Activated T-cell treated with anti-CD3 and anti-CD28 coated beads, Interleukin-2, amount 50 U/mL, for 48 hours (primary cell): ENCODE data around the gene AP2A1.

Experiments
- DNase-seq, 2 experiments: peaks; one replicate each; pipeline ENCODE4 v3.0.0-alpha.2; 2020

Gene AP2A1

DNA sequence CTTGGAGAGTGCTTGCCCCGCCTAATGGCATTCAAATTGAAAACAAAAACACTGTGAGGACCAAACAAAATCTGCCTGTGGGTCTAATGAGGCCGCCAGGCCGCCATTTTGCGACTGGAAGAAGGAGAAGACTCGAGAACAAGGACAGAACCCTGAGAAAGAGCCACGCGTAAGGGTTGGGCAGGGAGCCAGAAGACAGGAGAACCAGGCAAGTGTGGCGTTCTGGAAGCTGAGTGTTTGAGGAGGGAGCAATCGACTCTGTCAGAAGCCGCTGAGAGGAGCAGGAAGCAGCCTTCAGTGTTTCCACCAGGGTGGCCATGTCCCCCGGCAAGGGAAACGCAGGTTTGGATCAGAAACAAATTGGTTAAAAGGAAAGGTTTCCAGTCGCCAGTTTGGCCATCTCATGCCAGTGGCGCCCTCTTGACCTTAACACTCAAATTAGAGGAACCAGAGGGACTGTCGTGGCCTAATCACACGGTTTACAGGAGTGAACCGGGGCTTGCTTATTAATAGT is 74.0 kb downstream of the AP2A1 start:
- no peak for DNase-seq

- no peak for DNase-seq
Observed at GRCh38 chr19:49843265-49843664, 76.5 kb downstream of the AP2A1 start.

DNA sequence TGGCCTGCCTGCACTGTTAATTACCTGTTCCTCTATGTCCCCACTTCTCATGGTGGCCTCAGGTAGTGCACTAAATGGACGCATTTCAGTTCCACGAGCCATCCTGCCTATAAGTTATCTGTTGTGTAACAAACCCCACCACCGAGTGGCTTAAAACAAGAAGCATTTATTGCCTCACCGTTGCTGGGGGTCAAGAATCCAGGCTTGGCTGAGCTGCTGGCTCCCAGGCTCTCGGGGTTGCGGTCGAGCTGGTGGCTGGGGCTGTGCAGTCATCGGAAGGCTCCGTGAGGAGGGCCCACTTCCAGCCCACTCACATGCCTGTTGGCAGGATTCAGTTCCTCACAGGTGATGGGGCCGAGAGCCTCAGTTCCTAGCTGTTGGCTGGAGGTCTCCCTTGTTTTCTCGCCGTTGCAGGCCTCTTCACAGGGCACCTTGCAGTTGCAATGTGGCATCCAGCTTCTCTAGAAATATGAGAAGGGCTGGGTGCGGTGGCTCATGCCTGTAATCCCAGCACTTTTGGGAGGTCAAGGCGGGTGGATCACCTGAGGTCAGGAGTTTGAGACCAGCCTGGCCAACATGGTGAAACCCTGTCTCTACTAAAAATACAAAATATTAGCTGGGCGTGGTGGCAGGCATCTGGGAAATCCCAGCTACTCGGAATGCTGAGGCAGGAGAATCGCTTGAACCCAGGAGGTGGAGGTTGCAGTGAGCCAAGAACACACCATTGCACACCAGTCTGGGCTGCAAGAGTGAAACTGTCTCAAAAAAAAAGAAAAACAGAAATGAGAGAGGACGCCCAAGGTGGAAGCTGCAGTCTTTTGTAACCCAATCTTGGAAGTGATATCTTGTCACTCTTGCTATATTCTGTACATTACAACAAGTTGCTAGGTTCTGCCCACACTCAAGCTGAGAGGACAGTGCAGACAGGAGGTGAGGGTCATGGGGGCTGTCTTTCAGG is 77.6 kb downstream of the AP2A1 start:
- no peak for DNase-seq

DNA sequence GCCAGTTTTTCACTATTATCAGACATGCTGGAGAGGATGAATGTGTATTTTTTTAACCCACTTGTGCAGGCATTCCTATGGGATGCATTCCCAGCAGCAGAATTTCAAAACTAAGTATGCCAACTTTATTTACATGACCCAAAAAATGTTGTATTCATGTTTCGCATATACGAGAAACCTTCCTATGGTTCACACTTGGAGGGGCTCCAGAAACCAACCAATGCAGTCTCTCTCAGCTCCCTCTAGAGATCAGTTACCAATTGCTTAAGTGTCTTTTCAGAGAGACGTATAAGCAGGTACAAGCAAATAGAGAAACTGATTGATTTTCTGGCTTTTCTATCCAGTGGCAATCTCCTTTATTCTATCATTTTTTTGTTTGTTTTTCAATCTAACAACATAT is 78.6 kb downstream of the AP2A1 start:
- DNase-seq = no peak

GRCh38 chr19:49846408-49846807 is 79.6 kb downstream of the AP2A1 start:
- no peak for DNase-seq

- peak; percentile 45 to 50 for DNase-seq
Observed at GRCh38 chr19:49847731-49848696, 81.2 kb downstream of the AP2A1 start.

DNA sequence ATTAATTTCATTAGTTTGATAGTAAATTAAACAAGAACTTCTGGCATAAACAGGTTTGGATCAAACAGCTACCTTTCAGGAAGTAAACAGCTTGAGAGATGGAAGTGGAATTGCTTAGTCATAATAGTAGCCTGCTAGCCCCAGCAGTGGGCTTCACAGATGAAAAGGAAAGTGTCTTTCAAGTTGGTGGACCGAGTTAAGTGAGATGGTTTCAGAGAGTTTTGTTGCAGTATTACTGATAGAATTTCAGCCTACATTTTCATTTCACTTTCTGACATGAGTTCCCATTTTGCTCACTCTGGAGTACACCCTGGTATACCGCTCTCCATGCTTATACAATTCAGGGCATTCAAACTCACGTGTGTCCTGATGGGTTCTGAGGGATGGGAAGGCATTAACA is 82.1 kb downstream of the AP2A1 start:
- DNase-seq = no peak

DNA sequence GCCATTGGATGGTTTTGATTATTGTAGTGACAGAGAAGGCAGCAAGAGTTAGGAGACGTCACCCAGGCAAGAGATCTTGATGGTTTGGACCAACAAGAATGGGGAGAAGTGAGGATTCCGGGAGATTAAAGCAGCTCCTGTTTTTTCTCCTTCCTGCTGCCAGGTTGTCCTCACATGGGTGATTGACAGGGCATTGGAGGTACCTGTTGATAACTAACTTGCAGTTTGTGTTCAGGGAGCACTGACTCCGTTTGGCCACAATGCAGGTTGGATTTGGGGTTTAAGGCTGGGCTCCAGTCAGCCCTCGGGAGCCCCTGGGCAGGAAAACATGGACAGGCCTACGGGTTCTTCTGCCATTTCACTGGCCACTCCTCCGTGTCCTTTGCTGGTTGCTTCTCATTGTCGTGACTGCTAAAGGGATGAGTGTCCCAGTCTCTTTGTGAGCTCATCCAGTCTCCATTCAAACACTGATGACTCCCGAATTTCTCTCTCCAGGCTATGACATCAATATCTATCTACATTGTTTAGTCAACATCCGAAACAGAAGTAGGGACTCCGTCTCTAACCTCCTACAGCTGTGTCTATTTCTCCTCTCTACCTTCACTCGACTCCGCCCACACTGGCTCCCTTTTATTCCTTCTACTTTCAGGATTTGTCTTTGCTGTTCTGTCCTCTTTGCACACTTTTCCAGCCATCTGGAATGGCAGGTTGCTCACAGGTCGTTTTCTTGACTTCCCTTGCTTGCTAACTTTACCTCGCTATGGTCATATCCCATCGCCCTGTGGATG is 82.8 kb downstream of the AP2A1 start:
- DNase-seq = no peak

DNA sequence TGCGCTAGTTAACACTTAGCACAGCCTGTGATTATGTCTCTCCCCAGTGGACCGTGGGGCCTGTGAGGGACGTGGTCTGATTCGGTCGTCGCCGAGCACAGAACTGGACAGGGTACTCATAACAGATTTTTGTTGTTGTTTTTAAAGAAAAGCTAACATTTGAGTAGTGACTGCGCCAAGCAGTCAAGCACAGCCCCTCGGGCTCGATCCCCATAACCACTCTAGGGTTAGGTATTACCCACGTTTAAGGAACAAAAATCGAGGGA is 83.4 kb downstream of the AP2A1 start:
- DNase-seq = peak in 1 of 2 experiments; percentile 42

DNA sequence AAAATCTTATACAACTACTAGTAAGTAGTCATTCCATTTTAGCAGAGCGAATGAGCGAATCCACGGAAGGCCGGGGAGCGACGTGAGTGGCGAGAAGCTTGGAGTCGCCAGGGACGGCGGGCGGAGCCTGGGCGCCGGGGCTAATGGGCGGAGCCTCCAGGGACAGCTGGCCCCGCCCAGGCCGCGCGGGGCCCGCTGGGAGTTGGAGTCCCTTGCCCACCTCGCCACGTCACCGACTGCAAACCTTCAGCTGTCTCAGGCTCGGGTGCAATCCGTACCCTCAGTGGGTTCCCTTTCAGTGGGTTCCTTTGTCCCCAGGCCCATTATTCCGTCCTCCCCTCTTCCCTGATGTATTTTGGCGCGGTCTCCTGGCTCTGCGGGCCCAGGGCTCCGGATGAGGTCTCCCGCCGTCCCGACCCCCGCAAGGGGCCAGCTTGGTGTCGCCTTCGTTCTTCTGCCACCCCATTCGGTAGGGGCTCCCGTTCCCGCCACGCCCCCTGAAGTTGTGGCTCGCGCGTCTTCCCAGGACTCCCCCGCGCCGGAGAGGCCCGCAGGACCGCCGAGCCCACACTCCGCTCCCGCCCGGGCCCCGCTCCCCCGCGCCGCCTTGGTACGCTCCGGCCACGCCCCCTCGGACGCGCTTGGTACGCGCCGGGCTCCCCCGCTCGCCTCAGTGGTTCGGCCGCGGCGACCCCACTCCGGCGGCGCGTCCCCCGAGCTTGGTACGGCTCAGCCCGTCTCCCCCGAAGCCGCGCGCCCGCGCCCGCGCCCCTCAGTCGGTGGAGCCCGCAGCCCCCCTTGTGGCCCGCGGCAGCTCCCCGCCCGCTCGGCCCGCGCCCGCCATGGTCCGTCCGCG is 83.9 kb downstream of the AP2A1 start, which contains the start of gene PTOV1:
PTOV1 (plus strand) TSS at position 673 of the 856 bp plus-strand sequence.
- peak; percentile 92 to 94 for DNase-seq

- DNase-seq = peak; percentile 37 to 51
Observed at GRCh38 chr19:49851456-49852259, 84.9 kb downstream of the AP2A1 start.

DNA sequence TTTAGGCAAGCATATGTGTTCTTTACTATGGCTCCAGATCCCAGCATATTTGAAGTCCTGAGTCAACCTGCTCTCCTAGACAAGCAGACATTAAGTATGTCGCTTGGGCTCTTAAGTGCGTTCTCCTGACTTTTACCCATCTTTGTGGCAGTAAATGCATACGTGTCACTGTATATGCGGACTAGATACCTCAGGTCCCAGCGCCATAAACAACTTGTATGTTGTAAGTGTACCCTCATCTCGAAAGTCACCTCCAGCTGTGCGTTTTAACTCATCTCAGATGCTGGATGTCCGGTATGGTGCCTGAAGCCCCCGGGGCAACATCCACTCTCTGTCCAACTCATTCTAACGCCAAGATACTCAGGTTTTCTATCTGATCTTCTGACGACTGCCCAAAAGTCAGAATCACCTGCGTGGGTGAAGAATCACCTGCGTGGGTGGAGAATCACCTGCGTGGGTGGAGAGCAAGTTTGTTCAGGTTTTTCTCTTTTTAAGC is 85.9 kb downstream of the AP2A1 start:
- DNase-seq = no peak

- peak in 1 of 2 experiments; percentile 25 for DNase-seq
Observed at GRCh38 chr19:49853852-49854377, 87.1 kb downstream of the AP2A1 start.

GRCh38 chr19:49854378-49855263 is 87.8 kb downstream of the AP2A1 start:
- DNase-seq = peak in 1 of 2 experiments; percentile 28

GRCh38 chr19:49855277-49855675 is 88.5 kb downstream of the AP2A1 start:
- no peak for DNase-seq

- DNase-seq = no peak
Observed at GRCh38 chr19:49855676-49856573, 89.1 kb downstream of the AP2A1 start.

DNA sequence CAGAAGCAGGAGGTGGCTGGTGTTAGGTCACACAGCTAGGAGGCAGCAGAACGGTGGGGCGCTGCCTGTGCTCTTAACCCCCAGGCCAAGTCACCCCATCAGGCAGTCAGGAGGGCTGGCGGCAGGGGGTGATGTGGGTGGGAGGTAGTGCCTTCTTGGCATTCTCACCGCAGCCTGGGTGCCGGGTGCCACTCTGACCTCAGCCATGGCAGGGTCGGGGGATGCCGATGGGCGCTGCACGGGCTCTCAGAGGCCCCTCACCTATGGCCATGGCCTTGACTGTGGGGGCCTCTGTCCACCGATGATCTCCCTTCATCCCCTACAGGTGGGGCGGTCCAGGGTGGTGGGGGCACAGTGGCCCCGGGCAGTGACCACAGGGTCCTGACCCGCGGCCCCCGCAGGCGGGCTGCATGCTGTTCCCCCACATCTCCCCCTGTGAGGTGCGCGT is 89.8 kb downstream of the AP2A1 start:
- no peak for DNase-seq
